ENCODE results near the gene RLF.

DNA sequence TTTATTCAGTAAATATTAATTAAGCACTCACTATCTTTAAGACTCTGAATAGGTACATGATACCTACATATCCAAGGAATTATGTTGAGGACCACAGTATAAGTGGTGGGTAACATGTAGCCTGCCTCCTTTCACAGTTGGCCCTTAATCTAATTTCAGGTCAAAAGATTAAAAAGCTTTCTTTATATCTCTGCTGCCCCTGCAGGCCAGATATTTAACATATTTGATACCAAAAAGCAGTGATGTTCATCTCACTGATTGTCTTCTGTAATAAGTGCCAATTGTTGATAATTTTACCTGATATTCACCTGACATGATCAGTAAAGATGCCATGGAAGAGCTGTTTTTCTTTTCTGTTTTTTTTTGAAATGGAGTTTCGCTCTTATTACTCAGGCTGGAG is 36.5 kb downstream of the RLF start:
- TF ChIP-seq, protein P1, sequence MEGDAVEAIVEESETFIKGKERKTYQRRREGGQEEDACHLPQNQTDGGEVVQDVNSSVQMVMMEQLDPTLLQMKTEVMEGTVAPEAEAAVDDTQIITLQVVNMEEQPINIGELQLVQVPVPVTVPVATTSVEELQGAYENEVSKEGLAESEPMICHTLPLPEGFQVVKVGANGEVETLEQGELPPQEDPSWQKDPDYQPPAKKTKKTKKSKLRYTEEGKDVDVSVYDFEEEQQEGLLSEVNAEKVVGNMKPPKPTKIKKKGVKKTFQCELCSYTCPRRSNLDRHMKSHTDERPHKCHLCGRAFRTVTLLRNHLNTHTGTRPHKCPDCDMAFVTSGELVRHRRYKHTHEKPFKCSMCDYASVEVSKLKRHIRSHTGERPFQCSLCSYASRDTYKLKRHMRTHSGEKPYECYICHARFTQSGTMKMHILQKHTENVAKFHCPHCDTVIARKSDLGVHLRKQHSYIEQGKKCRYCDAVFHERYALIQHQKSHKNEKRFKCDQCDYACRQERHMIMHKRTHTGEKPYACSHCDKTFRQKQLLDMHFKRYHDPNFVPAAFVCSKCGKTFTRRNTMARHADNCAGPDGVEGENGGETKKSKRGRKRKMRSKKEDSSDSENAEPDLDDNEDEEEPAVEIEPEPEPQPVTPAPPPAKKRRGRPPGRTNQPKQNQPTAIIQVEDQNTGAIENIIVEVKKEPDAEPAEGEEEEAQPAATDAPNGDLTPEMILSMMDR (IDR thresholded peaks at IDR 0.05 in 2 of 3, conservative IDR thresholded peaks at IDR 0.05 in 1 of 3; ENCODE audit: control insufficient read depth in 2 of 3, extremely low read depth in 1 of 3, insufficient read depth in 1 of 3, low read depth in 3 of 3, low read length in 3 of 3) = peak in 2 of 3 experiments; percentile 22 to 25; a peak in 3 of 6 replicates
- no peak for TF ChIP-seq POU2F2 (IDR thresholded peaks at IDR 0.05; ENCODE audit: borderline replicate concordance, low read depth, low read length)
- no peak for TF ChIP-seq EZH2 (IDR thresholded peaks at IDR 0.05; ENCODE audit: borderline replicate concordance, control insufficient read depth, low read depth, low read length)
- no peak for TF ChIP-seq MXI1 (IDR thresholded peaks at IDR 0.05; ENCODE audit: low read depth, low read length)
- TF ChIP-seq, protein P2, sequence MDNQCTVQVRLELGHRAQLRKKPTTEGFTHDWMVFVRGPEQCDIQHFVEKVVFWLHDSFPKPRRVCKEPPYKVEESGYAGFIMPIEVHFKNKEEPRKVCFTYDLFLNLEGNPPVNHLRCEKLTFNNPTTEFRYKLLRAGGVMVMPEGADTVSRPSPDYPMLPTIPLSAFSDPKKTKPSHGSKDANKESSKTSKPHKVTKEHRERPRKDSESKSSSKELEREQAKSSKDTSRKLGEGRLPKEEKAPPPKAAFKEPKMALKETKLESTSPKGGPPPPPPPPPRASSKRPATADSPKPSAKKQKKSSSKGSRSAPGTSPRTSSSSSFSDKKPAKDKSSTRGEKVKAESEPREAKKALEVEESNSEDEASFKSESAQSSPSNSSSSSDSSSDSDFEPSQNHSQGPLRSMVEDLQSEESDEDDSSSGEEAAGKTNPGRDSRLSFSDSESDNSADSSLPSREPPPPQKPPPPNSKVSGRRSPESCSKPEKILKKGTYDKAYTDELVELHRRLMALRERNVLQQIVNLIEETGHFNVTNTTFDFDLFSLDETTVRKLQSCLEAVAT (IDR thresholded peaks at IDR 0.05) = no peak
- TF ChIP-seq GATAD2B (conservative IDR thresholded peaks at IDR 0.05; ENCODE audit: low read depth) = no peak
- TF ChIP-seq, protein P3, sequence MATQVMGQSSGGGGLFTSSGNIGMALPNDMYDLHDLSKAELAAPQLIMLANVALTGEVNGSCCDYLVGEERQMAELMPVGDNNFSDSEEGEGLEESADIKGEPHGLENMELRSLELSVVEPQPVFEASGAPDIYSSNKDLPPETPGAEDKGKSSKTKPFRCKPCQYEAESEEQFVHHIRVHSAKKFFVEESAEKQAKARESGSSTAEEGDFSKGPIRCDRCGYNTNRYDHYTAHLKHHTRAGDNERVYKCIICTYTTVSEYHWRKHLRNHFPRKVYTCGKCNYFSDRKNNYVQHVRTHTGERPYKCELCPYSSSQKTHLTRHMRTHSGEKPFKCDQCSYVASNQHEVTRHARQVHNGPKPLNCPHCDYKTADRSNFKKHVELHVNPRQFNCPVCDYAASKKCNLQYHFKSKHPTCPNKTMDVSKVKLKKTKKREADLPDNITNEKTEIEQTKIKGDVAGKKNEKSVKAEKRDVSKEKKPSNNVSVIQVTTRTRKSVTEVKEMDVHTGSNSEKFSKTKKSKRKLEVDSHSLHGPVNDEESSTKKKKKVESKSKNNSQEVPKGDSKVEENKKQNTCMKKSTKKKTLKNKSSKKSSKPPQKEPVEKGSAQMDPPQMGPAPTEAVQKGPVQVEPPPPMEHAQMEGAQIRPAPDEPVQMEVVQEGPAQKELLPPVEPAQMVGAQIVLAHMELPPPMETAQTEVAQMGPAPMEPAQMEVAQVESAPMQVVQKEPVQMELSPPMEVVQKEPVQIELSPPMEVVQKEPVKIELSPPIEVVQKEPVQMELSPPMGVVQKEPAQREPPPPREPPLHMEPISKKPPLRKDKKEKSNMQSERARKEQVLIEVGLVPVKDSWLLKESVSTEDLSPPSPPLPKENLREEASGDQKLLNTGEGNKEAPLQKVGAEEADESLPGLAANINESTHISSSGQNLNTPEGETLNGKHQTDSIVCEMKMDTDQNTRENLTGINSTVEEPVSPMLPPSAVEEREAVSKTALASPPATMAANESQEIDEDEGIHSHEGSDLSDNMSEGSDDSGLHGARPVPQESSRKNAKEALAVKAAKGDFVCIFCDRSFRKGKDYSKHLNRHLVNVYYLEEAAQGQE (IDR thresholded peaks at IDR 0.05; ENCODE audit: low read depth, low read length) = no peak
- no peak for TF ChIP-seq TBL1XR1 (IDR thresholded peaks at IDR 0.05; ENCODE audit: low read depth, low read length)
- TF ChIP-seq HDAC6 (IDR thresholded peaks at IDR 0.05; ENCODE audit: unreplicated experiment) = no peak
- TF ChIP-seq, protein P4, sequence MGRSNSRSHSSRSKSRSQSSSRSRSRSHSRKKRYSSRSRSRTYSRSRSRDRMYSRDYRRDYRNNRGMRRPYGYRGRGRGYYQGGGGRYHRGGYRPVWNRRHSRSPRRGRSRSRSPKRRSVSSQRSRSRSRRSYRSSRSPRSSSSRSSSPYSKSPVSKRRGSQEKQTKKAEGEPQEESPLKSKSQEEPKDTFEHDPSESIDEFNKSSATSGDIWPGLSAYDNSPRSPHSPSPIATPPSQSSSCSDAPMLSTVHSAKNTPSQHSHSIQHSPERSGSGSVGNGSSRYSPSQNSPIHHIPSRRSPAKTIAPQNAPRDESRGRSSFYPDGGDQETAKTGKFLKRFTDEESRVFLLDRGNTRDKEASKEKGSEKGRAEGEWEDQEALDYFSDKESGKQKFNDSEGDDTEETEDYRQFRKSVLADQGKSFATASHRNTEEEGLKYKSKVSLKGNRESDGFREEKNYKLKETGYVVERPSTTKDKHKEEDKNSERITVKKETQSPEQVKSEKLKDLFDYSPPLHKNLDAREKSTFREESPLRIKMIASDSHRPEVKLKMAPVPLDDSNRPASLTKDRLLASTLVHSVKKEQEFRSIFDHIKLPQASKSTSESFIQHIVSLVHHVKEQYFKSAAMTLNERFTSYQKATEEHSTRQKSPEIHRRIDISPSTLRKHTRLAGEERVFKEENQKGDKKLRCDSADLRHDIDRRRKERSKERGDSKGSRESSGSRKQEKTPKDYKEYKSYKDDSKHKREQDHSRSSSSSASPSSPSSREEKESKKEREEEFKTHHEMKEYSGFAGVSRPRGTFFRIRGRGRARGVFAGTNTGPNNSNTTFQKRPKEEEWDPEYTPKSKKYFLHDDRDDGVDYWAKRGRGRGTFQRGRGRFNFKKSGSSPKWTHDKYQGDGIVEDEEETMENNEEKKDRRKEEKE (IDR thresholded peaks at IDR 0.05) = no peak
- no peak for TF ChIP-seq CEBPB (IDR thresholded peaks at IDR 0.05; ENCODE audit: borderline replicate concordance in 1 of 2, low read depth in 2 of 2, low read length in 2 of 2)
- TF ChIP-seq, protein P5, sequence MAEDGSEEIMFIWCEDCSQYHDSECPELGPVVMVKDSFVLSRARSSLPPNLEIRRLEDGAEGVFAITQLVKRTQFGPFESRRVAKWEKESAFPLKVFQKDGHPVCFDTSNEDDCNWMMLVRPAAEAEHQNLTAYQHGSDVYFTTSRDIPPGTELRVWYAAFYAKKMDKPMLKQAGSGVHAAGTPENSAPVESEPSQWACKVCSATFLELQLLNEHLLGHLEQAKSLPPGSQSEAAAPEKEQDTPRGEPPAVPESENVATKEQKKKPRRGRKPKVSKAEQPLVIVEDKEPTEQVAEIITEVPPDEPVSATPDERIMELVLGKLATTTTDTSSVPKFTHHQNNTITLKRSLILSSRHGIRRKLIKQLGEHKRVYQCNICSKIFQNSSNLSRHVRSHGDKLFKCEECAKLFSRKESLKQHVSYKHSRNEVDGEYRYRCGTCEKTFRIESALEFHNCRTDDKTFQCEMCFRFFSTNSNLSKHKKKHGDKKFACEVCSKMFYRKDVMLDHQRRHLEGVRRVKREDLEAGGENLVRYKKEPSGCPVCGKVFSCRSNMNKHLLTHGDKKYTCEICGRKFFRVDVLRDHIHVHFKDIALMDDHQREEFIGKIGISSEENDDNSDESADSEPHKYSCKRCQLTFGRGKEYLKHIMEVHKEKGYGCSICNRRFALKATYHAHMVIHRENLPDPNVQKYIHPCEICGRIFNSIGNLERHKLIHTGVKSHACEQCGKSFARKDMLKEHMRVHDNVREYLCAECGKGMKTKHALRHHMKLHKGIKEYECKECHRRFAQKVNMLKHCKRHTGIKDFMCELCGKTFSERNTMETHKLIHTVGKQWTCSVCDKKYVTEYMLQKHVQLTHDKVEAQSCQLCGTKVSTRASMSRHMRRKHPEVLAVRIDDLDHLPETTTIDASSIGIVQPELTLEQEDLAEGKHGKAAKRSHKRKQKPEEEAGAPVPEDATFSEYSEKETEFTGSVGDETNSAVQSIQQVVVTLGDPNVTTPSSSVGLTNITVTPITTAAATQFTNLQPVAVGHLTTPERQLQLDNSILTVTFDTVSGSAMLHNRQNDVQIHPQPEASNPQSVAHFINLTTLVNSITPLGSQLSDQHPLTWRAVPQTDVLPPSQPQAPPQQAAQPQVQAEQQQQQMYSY (CRISPR knock-in tag; IDR thresholded peaks at IDR 0.05) = no peak
- no peak for TF ChIP-seq POLR2A (IDR thresholded peaks at IDR 0.05; ENCODE audit: low read depth, low read length)

Measured in GM12878 (cell line).